ENCODE data around the gene PIMREG.

- TF ChIP-seq GLIS2 (tag by site-specific recombination; IDR thresholded peaks at IDR 0.05) (no peak), ZNF394 (tag by site-specific recombination; IDR thresholded peaks at IDR 0.05; ENCODE audit: borderline replicate concordance) (no peak), GLIS1 (tag by site-specific recombination; IDR thresholded peaks at IDR 0.05) (no peak), BCL6B (tag by site-specific recombination; IDR thresholded peaks at IDR 0.05) (no peak)
- TF ChIP-seq, protein P1, sequence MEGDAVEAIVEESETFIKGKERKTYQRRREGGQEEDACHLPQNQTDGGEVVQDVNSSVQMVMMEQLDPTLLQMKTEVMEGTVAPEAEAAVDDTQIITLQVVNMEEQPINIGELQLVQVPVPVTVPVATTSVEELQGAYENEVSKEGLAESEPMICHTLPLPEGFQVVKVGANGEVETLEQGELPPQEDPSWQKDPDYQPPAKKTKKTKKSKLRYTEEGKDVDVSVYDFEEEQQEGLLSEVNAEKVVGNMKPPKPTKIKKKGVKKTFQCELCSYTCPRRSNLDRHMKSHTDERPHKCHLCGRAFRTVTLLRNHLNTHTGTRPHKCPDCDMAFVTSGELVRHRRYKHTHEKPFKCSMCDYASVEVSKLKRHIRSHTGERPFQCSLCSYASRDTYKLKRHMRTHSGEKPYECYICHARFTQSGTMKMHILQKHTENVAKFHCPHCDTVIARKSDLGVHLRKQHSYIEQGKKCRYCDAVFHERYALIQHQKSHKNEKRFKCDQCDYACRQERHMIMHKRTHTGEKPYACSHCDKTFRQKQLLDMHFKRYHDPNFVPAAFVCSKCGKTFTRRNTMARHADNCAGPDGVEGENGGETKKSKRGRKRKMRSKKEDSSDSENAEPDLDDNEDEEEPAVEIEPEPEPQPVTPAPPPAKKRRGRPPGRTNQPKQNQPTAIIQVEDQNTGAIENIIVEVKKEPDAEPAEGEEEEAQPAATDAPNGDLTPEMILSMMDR (tag by site-specific recombination; IDR thresholded peaks at IDR 0.05), result no peak
Observed at GRCh38 chr17:6487251-6488007, 43.2 kb downstream of the PIMREG start.

Data from HEK293 (cell line).